GM23338 (cell line): ENCODE results near the gene CDH4. TPM values are rescaled to one million over a fixed set of nuclear protein-coding genes. Genes with fewer than 3 reads are reported as not detected.

ENCODE experiments used
- ATAC-seq: fragments of 200-7000 bp; cut with Tn5 transposase; 3 replicates; pipeline ENCODE4 v1.9.1; 2020
- DNase-seq: peaks from one replicate; pipeline ENCODE4 v3.0.0-alpha.2; 2015; ENCODE audit warnings: low spot score
- H2AFZ ChIP-seq: fragments of 200-600 bp; sonication (generic); 2 replicates; pipeline ENCODE4 v1.8.0; 2016; ENCODE audit warnings: antibody characterized with exemption, mild to moderate bottlenecking, moderate library complexity
- H3F3A ChIP-seq: fragments of 200-600 bp; sonication (generic); replicated peaks from 2 replicates; pipeline ENCODE4 v1.8.0; 2017; ENCODE audit warnings: antibody characterized with exemption, mixed run types, low read depth
- H3K27ac ChIP-seq: fragments of 200-600 bp; sonication (generic); 2 replicates; pipeline ENCODE4 v1.6.1; 2016; ENCODE audit warnings: low read depth
- H3K27me3 ChIP-seq: fragments of 200-600 bp; sonication (generic); 2 replicates; pipeline ENCODE4 v1.8.0; 2016; ENCODE audit warnings: mild to moderate bottlenecking, mixed run types, moderate library complexity; ENCODE audit not compliant: insufficient read depth
- H3K36me3 ChIP-seq: fragments of 200-600 bp; sonication (generic); 2 replicates; pipeline ENCODE4 v1.8.0; 2016; ENCODE audit warnings: mild to moderate bottlenecking; ENCODE audit not compliant: insufficient read depth
- H3K4me1 ChIP-seq: fragments of 200-600 bp; sonication (generic); 2 replicates; pipeline ENCODE4 v1.8.0; 2016; ENCODE audit warnings: mild to moderate bottlenecking, moderate library complexity; ENCODE audit not compliant: insufficient read depth
- H3K4me2 ChIP-seq: fragments of 200-600 bp; sonication (generic); 2 replicates; pipeline ENCODE4 v1.7.1; 2017; ENCODE audit warnings: mixed run types
- H3K4me3 ChIP-seq: fragments of 200-600 bp; sonication (generic); 2 replicates; pipeline ENCODE4 v1.6.1; 2016; ENCODE audit warnings: mixed run types
- H3K79me2 ChIP-seq: fragments of 200-600 bp; sonication (generic); replicated peaks from 2 replicates; pipeline ENCODE4 v1.8.0; 2017; ENCODE audit warnings: mild to moderate bottlenecking; ENCODE audit not compliant: insufficient read depth
- H3K9me2 ChIP-seq: fragments of 200-600 bp; sonication (generic); 2 replicates; pipeline ENCODE4 v1.8.0; 2017; ENCODE audit not compliant: insufficient read depth
- H4K20me1 ChIP-seq: fragments of 200-600 bp; sonication (generic); replicated peaks from 2 replicates; pipeline ENCODE4 v1.8.0; 2017; ENCODE audit warnings: mild to moderate bottlenecking; ENCODE audit not compliant: insufficient read depth
- H3K27ac Mint-ChIP-seq: 2 replicates; pipeline ENCODE4 v1.8.0; 2020; ENCODE audit warnings: inconsistent platforms, mild to moderate bottlenecking, moderate library complexity, mixed read lengths
- H3K27me3 Mint-ChIP-seq: 3 replicates; pipeline ENCODE4 v1.8.0; 2022; ENCODE audit warnings: low read depth, mild to moderate bottlenecking, moderate library complexity, mixed read lengths, inconsistent platforms; ENCODE audit not compliant: insufficient read depth, poor library complexity
- H3K36me3 Mint-ChIP-seq: 3 replicates; pipeline ENCODE4 v1.8.0; 2021; ENCODE audit warnings: low read depth, mild to moderate bottlenecking, inconsistent platforms, moderate library complexity, mixed read lengths
- H3K4me1 Mint-ChIP-seq: 3 replicates; pipeline ENCODE4 v1.8.0; 2020; ENCODE audit warnings: mild to moderate bottlenecking, inconsistent platforms, mixed read lengths
- H3K4me3 Mint-ChIP-seq: 3 replicates; pipeline ENCODE4 v1.8.0; 2021; ENCODE audit warnings: moderate library complexity, mild to moderate bottlenecking, inconsistent platforms, mixed read lengths
- H3K9me3 Mint-ChIP-seq: 3 replicates; pipeline ENCODE4 v1.8.0; 2020; ENCODE audit warnings: moderate library complexity, mild to moderate bottlenecking, inconsistent platforms, mixed read lengths
- CREB1 ChIP-seq: fragments of 250-450 bp; sonication (Bioruptor Pico); IDR thresholded peaks from 2 replicates; pipeline ENCODE4 v1.5.0; 2020; ENCODE audit warnings: low read depth, mild to moderate bottlenecking, moderate library complexity
- EZH2 ChIP-seq: fragments of 200-600 bp; sonication (generic); IDR thresholded peaks from one replicate; pipeline ENCODE4 v1.8.0; 2017; ENCODE audit warnings: antibody characterized with exemption, mild to moderate bottlenecking, low read depth; ENCODE audit not compliant: unreplicated experiment
- EZH2phosphoT487 ChIP-seq: fragments of 200-600 bp; sonication (generic); IDR thresholded peaks from one replicate; pipeline ENCODE4 v1.8.1; 2018; ENCODE audit warnings: antibody characterized with exemption; ENCODE audit not compliant: unreplicated experiment
- JUNB ChIP-seq: IDR thresholded peaks from one replicate; pipeline ENCODE4 v1.6.1; 2016; ENCODE audit warnings: antibody characterized with exemption; ENCODE audit not compliant: unreplicated experiment
- NANOG ChIP-seq: IDR thresholded peaks from 2 replicates; pipeline ENCODE4 v1.6.1; 2016; ENCODE audit warnings: antibody characterized with exemption, borderline replicate concordance
- POLR2AphosphoS5 ChIP-seq: IDR thresholded peaks from 2 replicates; pipeline ENCODE4 v1.6.1; 2016; ENCODE audit warnings: antibody characterized with exemption, low read depth
- STAT1 ChIP-seq: IDR thresholded peaks from one replicate; pipeline ENCODE4 v1.6.1; 2016; ENCODE audit warnings: antibody characterized with exemption; ENCODE audit not compliant: unreplicated experiment
- ZNF114 ChIP-seq: fragments of 250-450 bp; sonication (Bioruptor Pico); IDR thresholded peaks from 2 replicates; pipeline ENCODE4 v1.5.0; 2020; ENCODE audit warnings: mild to moderate bottlenecking, moderate library complexity
- ZNF331 ChIP-seq: fragments of 250-450 bp; sonication (Bioruptor Pico); IDR thresholded peaks from 2 replicates; pipeline ENCODE4 v1.5.0; 2020; ENCODE audit warnings: low read depth, mild to moderate bottlenecking, moderate library complexity
- polyA plus RNA-seq: library from polyadenylated mRNA; unstranded; fragments of >200 nt; fragmentation: Nextera tagmentation; extraction: Ambion mirVana; gene quantifications from 2 replicates; pipeline ENCODE4 v1.2.1, GENCODE V29; 2016
- total RNA-seq: library from RNA; depleted of rRNA; stranded (reverse); fragments of >200 nt; shearing (Covaris generic); gene quantifications from 2 replicates; pipeline ENCODE4 v1.2.3, GENCODE V29; 2014
- TF ChIP-seq, protein P1 (sequence below): fragments of 250-450 bp; sonication (Bioruptor Pico); IDR thresholded peaks from 2 replicates; pipeline ENCODE4 v1.5.0; 2020; ENCODE audit warnings: mild to moderate bottlenecking, moderate library complexity
- TF ChIP-seq, protein P2 (sequence below), 2 experiments: fragments of 200-600 bp in 1 of 2; sonication (generic) in 1 of 2; conservative IDR thresholded peaks; 2 replicates each; pipeline versions ENCODE4 v1.5.1 to v1.6.1; 2016 to 2017; ENCODE audit warnings: antibody characterized with exemption in 2 of 2, low read depth in 2 of 2, mild to moderate bottlenecking in 2 of 2, moderate library complexity in 1 of 2
- TF ChIP-seq, protein P3 (sequence below): IDR thresholded peaks from 2 replicates; pipeline ENCODE4 v1.6.1; 2016; ENCODE audit warnings: antibody characterized with exemption
- TF ChIP-seq, protein P4 (sequence below): IDR thresholded peaks from one replicate; pipeline ENCODE4 v1.6.1; 2018; ENCODE audit warnings: antibody characterized with exemption; ENCODE audit not compliant: unreplicated experiment

CDH4 gene
- total and polyA plus RNA-seq, 2 experiments from 2014 or later: 1.2 to 4.2 TPM

DNA sequence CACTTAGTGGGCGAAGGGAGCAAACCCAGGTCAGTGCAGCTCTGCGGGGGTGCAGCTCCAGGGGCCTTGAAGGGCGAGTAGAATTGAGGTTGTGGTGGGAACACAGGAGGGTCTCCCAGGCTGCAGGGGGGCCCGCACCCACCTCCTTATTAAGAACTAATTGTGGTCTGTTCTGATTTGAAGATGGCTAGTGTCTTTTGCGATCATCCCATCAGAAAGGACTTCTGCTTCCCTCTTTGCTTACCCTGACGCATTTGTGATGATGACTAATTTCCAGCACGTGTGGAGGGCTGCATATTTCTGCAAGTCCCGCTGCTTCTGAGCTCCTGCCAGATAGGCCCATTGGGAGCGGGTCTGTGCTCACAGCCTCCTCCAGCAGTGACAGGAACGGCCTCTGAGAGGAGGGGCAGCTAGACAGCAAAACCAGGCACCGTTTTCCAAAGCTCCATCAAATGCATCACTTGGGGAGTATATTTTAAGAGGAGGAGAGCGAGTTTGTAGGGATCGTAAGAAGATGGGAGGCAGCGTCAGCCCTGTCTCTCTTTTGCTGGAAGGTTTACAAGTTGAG lies 268.9 kb downstream of the CDH4 start:
- no peaks in the 10 kb centered on the region; the same call in 2 of the 3 replicates for H3K36me3 Mint-ChIP-seq
- peaks cover 10% of the 10 kb centered on the region for H3K9me2 ChIP-seq
- H3K27me3 Mint-ChIP-seq: peaks cover 11% of the 10 kb centered on the region
- no peak overlapping the region for H3K4me3 ChIP-seq
- H3K27ac Mint-ChIP-seq: no peak overlapping the region
- H3K27me3 ChIP-seq: no peaks in the 10 kb centered on the region
- H4K20me1 ChIP-seq: no peaks in the 10 kb centered on the region
- TF ChIP-seq, protein P1, sequence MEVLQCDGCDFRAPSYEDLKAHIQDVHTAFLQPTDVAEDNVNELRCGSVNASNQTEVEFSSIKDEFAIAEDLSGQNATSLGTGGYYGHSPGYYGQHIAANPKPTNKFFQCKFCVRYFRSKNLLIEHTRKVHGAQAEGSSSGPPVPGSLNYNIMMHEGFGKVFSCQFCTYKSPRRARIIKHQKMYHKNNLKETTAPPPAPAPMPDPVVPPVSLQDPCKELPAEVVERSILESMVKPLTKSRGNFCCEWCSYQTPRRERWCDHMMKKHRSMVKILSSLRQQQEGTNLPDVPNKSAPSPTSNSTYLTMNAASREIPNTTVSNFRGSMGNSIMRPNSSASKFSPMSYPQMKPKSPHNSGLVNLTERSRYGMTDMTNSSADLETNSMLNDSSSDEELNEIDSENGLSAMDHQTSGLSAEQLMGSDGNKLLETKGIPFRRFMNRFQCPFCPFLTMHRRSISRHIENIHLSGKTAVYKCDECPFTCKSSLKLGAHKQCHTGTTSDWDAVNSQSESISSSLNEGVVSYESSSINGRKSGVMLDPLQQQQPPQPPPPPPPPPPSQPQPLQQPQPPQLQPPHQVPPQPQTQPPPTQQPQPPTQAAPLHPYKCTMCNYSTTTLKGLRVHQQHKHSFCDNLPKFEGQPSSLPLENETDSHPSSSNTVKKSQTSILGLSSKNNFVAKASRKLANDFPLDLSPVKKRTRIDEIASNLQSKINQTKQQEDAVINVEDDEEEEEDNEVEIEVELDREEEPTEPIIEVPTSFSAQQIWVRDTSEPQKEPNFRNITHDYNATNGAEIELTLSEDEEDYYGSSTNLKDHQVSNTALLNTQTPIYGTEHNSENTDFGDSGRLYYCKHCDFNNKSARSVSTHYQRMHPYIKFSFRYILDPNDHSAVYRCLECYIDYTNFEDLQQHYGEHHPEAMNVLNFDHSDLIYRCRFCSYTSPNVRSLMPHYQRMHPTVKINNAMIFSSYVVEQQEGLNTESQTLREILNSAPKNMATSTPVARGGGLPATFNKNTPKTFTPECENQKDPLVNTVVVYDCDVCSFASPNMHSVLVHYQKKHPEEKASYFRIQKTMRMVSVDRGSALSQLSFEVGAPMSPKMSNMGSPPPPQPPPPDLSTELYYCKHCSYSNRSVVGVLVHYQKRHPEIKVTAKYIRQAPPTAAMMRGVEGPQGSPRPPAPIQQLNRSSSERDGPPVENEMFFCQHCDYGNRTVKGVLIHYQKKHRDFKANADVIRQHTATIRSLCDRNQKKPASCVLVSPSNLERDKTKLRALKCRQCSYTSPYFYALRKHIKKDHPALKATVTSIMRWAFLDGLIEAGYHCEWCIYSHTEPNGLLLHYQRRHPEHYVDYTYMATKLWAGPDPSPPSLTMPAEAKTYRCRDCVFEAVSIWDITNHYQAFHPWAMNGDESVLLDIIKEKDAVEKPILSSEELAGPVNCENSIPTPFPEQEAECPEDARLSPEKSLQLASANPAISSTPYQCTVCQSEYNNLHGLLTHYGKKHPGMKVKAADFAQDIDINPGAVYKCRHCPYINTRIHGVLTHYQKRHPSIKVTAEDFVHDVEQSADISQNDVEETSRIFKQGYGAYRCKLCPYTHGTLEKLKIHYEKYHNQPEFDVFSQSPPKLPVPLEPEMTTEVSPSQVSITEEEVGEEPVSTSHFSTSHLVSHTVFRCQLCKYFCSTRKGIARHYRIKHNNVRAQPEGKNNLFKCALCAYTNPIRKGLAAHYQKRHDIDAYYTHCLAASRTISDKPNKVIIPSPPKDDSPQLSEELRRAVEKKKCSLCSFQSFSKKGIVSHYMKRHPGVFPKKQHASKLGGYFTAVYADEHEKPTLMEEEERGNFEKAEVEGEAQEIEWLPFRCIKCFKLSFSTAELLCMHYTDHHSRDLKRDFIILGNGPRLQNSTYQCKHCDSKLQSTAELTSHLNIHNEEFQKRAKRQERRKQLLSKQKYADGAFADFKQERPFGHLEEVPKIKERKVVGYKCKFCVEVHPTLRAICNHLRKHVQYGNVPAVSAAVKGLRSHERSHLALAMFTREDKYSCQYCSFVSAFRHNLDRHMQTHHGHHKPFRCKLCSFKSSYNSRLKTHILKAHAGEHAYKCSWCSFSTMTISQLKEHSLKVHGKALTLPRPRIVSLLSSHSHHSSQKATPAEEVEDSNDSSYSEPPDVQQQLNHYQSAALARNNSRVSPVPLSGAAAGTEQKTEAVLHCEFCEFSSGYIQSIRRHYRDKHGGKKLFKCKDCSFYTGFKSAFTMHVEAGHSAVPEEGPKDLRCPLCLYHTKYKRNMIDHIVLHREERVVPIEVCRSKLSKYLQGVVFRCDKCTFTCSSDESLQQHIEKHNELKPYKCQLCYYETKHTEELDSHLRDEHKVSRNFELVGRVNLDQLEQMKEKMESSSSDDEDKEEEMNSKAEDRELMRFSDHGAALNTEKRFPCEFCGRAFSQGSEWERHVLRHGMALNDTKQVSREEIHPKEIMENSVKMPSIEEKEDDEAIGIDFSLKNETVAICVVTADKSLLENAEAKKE (CRISPR knock-in tag): no peak
- TF ChIP-seq, protein P2, sequence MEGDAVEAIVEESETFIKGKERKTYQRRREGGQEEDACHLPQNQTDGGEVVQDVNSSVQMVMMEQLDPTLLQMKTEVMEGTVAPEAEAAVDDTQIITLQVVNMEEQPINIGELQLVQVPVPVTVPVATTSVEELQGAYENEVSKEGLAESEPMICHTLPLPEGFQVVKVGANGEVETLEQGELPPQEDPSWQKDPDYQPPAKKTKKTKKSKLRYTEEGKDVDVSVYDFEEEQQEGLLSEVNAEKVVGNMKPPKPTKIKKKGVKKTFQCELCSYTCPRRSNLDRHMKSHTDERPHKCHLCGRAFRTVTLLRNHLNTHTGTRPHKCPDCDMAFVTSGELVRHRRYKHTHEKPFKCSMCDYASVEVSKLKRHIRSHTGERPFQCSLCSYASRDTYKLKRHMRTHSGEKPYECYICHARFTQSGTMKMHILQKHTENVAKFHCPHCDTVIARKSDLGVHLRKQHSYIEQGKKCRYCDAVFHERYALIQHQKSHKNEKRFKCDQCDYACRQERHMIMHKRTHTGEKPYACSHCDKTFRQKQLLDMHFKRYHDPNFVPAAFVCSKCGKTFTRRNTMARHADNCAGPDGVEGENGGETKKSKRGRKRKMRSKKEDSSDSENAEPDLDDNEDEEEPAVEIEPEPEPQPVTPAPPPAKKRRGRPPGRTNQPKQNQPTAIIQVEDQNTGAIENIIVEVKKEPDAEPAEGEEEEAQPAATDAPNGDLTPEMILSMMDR (conservative IDR thresholded peaks at IDR 0.05; ENCODE audit: low read depth in 2 of 2): no peak
- TF ChIP-seq STAT1 (no peak), ZNF331 (no peak), EZH2phosphoT487 (no peak), JUNB (no peak), NANOG (no peak), EZH2 (no peak), CREB1 (no peak), ZNF114 (CRISPR knock-in tag) (no peak), POLR2AphosphoS5 (no peak)
- TF ChIP-seq, protein P3, sequence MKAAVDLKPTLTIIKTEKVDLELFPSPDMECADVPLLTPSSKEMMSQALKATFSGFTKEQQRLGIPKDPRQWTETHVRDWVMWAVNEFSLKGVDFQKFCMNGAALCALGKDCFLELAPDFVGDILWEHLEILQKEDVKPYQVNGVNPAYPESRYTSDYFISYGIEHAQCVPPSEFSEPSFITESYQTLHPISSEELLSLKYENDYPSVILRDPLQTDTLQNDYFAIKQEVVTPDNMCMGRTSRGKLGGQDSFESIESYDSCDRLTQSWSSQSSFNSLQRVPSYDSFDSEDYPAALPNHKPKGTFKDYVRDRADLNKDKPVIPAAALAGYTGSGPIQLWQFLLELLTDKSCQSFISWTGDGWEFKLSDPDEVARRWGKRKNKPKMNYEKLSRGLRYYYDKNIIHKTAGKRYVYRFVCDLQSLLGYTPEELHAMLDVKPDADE: no peak
- TF ChIP-seq, protein P4, sequence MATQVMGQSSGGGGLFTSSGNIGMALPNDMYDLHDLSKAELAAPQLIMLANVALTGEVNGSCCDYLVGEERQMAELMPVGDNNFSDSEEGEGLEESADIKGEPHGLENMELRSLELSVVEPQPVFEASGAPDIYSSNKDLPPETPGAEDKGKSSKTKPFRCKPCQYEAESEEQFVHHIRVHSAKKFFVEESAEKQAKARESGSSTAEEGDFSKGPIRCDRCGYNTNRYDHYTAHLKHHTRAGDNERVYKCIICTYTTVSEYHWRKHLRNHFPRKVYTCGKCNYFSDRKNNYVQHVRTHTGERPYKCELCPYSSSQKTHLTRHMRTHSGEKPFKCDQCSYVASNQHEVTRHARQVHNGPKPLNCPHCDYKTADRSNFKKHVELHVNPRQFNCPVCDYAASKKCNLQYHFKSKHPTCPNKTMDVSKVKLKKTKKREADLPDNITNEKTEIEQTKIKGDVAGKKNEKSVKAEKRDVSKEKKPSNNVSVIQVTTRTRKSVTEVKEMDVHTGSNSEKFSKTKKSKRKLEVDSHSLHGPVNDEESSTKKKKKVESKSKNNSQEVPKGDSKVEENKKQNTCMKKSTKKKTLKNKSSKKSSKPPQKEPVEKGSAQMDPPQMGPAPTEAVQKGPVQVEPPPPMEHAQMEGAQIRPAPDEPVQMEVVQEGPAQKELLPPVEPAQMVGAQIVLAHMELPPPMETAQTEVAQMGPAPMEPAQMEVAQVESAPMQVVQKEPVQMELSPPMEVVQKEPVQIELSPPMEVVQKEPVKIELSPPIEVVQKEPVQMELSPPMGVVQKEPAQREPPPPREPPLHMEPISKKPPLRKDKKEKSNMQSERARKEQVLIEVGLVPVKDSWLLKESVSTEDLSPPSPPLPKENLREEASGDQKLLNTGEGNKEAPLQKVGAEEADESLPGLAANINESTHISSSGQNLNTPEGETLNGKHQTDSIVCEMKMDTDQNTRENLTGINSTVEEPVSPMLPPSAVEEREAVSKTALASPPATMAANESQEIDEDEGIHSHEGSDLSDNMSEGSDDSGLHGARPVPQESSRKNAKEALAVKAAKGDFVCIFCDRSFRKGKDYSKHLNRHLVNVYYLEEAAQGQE: no peak
- no peaks in the 10 kb centered on the region for H3K4me1 ChIP-seq
- H3K27ac ChIP-seq: no peak overlapping the region
- DNase-seq (no peak), ATAC-seq (no peak; the same call in 2 of the 3 replicates)
- H3K4me1 Mint-ChIP-seq: peaks cover 21% of the 10 kb centered on the region
- H3K4me2 ChIP-seq: no peak overlapping the region
- H3F3A ChIP-seq: no peaks in the 10 kb centered on the region
- no peaks in the 10 kb centered on the region for H3K79me2 ChIP-seq
- H3K36me3 ChIP-seq: no peaks in the 10 kb centered on the region
- H3K4me3 Mint-ChIP-seq: no peak overlapping the region
- H2AFZ ChIP-seq: no peak overlapping the region
- H3K9me3 Mint-ChIP-seq: no peaks in the 10 kb centered on the region
